Neural crest cell (in vitro differentiated cells): ENCODE measurements around the gene AP5Z1. TPM values are rescaled to one million over a fixed set of nuclear protein-coding genes. Genes with fewer than 3 reads are reported as not detected.
A peak's percentile ranks its signal among the peaks of the same experiment; 100 is the strongest.
"Not testable (repeated sequence)": the region's sequence is repeated elsewhere in the genome, so short reads cannot be mapped to it uniquely, and the experiment has no call there.

ENCODE experiments used
- DNase-seq: peaks from one replicate; pipeline ENCODE4 v3.0.0; 2021; ENCODE audit warnings: low read depth, mixed read lengths, low spot score
- H3K27ac Mint-ChIP-seq: one replicate; pipeline ENCODE4 v1.8.0; 2021; ENCODE audit warnings: mild to moderate bottlenecking, mixed read lengths; ENCODE audit not compliant: unreplicated experiment
- H3K27me3 Mint-ChIP-seq: 2 replicates; pipeline ENCODE4 v1.8.0; 2021; ENCODE audit warnings: low read depth, mild to moderate bottlenecking, mixed read lengths
- H3K36me3 Mint-ChIP-seq: 2 replicates; pipeline ENCODE4 v1.8.0; 2021; ENCODE audit warnings: low read depth, mild to moderate bottlenecking, mixed read lengths
- H3K4me1 Mint-ChIP-seq: 2 replicates; pipeline ENCODE4 v1.8.0; 2021; ENCODE audit warnings: mixed read lengths
- H3K4me3 Mint-ChIP-seq: one replicate; pipeline ENCODE4 v1.8.0; 2021; ENCODE audit warnings: mild to moderate bottlenecking, mixed read lengths
- H3K9me3 Mint-ChIP-seq: 2 replicates; pipeline ENCODE4 v1.8.0; 2021; ENCODE audit warnings: mixed read lengths
- total RNA-seq: library from RNA; stranded (reverse); gene quantifications from 2 replicates; pipeline ENCODE4 v1.2.1, GENCODE V29; 2021
- TF ChIP-seq, protein P1 (sequence below): fragments of 200-600 bp; sonication (generic); conservative IDR thresholded peaks from 2 replicates; pipeline ENCODE4 v1.5.0; 2021; ENCODE audit warnings: antibody characterized with exemption, mild to moderate bottlenecking

The AP5Z1 gene
- total RNA-seq, 1 donor from 2014 or later, result 37.6 TPM

DNA sequence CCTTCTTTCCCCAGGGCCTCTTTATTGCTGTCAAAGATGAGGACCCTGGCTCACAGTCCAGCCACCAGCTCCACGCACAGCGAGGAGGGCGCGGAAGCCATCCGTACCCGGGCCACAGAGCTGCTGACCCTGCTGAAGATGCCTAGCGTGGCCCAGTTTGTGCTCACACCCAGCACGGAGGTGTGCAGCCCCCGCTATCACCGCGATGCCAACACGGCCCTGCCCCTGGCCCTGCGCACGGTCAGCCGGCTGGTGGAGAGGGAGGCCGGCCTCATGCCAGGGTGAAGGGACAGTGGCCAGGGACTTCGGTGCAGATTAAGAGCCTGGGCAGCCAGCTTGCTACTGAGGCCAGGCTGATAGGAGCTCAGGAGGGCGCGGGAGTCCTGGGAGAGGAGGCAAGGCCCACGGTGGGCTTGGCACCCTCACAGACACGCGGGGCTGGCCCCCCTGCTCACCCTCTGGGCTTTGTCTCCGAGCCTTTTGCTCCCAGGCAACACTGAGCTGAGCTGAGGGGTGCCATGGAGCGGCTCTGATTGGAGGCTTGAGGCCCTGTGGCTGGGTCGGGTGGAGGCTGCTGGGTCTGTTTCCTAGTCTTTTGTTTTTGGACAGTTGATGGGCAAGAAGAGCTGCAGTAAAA is 15.8 kb downstream of the AP5Z1 start:
- Mint-ChIP-seq H3K27me3 (no peaks in the 10 kb centered on the region), H3K36me3 (peaks cover 2% of the 10 kb centered on the region), H3K4me3 (no peak overlapping the region), H3K4me1 (peaks cover 8% of the 10 kb centered on the region), H3K27ac (no peak overlapping the region), H3K9me3 (no peaks in the 10 kb centered on the region)
- no peak for DNase-seq
- TF ChIP-seq, protein P1, sequence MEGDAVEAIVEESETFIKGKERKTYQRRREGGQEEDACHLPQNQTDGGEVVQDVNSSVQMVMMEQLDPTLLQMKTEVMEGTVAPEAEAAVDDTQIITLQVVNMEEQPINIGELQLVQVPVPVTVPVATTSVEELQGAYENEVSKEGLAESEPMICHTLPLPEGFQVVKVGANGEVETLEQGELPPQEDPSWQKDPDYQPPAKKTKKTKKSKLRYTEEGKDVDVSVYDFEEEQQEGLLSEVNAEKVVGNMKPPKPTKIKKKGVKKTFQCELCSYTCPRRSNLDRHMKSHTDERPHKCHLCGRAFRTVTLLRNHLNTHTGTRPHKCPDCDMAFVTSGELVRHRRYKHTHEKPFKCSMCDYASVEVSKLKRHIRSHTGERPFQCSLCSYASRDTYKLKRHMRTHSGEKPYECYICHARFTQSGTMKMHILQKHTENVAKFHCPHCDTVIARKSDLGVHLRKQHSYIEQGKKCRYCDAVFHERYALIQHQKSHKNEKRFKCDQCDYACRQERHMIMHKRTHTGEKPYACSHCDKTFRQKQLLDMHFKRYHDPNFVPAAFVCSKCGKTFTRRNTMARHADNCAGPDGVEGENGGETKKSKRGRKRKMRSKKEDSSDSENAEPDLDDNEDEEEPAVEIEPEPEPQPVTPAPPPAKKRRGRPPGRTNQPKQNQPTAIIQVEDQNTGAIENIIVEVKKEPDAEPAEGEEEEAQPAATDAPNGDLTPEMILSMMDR, result no peak

DNA sequence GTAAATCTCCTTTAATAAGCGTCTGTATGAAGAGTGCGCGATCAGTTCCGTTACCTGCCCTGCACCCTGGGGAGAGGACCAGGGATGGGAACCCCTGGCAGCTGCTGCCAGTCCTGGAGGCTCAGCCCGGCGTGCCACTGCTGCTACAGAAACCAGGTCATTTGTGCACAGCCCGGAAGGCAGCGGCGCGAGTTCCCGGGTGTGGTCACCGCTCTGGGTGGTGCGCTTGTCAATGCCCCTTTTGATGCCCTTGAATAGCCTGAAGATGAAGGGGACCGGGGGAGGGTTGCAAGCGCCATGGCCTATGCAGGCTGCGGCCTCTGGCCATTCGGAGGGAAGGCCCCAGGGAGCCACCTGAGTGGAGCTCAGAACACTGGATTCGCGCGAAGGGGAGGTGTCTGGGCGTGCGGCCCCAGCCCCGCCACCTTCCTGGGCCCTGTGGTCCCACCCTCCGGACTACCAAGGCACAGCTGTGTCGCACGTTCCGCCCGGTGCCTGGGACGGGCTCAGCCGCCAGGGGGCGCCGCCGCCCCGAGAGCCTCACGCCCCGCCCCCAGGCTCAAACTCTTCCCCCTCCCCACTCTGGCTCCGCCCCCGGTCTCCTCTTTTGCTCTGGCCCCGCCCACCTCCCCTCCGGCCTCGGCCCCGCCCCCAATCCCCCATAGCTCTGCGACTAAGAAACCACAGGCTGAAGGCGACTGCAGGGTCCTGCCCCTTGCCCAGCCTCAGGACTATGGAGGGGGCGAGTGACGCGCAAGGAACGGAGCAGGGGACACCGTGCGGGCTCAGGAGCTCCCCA is 16.5 kb downstream of the AP5Z1 start:
- H3K4me3 Mint-ChIP-seq, result no peak overlapping the region
- H3K9me3 Mint-ChIP-seq, result no peaks in the 10 kb centered on the region
- H3K27me3 Mint-ChIP-seq, result no peaks in the 10 kb centered on the region
- peaks cover 2% of the 10 kb centered on the region for H3K36me3 Mint-ChIP-seq
- H3K27ac Mint-ChIP-seq, result no peak overlapping the region
- DNase-seq, result peak; percentile 79
- peaks cover 8% of the 10 kb centered on the region for H3K4me1 Mint-ChIP-seq
- TF ChIP-seq, protein P1, result peak; percentile 64

DNA sequence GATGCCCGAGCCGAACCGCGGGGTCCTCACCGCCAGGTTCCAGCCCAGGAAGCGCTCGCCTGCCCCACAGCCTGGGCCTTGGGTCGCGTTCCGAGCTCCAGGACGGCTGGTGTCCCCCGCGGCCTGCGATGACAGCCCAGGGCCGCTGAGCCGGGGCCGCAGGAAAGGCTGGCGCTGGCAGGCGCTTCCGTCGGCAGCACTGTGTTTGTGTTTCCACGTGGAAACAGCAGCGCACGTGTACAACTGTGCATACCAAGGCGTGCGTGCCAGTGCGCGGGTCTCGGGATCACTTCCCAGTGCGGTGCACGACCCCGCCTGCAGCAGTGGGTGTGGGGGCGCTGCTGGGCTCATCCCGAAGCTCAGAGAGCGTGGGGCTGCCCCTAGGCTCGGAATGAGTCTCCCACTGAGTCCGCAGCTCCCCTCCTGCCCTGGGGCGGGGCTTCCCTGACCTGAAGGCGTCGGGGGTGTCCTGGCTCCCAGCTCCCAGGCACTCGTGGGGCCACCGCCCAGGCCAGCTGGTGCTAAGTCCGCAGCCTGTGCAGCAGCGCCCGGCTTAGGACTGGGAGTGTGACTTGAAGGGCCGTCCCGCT is 17.2 kb downstream of the AP5Z1 start:
- Mint-ChIP-seq H3K27ac (no peak overlapping the region), H3K4me1 (peaks cover 8% of the 10 kb centered on the region), H3K36me3 (peaks cover 2% of the 10 kb centered on the region), H3K4me3 (no peak overlapping the region), H3K27me3 (no peaks in the 10 kb centered on the region), H3K9me3 (no peaks in the 10 kb centered on the region)
- TF ChIP-seq, protein P1, result no peak
- peak; percentile 16 for DNase-seq

DNA sequence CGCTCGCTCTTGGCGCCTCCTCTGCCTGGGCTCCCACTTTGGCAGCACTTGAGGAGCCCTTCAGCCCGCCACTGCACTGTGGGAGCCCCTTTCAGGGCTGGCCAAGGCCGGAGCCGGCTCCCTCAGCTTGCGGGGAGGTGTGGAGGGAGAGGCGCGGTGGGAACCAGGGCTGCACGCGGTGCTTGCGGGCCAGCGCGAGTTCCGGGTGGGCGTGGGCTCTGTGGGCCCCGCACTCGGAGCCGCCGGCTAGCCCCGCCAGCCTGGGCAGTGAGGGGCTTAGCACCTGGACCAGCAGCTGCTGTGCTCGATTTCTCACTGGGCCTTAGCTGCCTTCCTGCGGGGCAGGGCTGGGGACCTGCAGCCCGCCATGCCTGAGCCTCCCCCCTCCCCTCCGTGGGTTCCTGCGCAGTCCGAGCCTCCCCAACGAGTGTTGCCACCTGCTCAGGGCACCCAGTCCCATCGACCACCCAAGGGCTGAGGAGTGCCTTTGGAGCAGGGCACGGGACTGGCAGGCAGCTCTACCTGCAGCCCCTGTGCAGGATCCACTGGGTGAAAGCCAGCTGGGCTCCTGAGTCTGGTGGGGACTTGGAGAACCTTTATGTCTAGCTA is 18.1 kb downstream of the AP5Z1 start:
- not testable (repeated sequence) for H3K9me3 Mint-ChIP-seq, H3K36me3 Mint-ChIP-seq, DNase-seq, H3K4me3 Mint-ChIP-seq, H3K4me1 Mint-ChIP-seq, H3K27ac Mint-ChIP-seq, H3K27me3 Mint-ChIP-seq

DNA sequence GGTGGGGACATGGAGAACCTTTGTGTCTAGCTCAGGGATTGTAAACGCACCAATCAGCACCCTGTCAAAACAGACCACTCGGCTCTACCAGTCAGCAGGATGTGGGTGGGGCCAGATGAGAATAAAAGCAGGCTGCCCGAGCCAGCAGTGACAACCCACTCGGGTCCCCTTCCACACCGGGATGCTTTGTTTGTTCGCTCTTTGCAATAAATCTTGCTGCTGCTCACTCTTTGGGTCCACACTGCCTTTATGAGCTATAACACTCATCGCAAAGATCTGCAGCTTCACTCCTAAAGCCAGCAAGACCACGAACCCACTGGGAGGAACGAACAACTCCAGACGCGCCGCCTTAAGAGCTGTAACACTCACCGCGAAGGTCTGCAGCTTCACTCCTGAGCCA is 18.7 kb downstream of the AP5Z1 start:
- not testable (repeated sequence) for H3K27ac Mint-ChIP-seq, DNase-seq, H3K4me3 Mint-ChIP-seq, H3K27me3 Mint-ChIP-seq, H3K4me1 Mint-ChIP-seq, H3K36me3 Mint-ChIP-seq, H3K9me3 Mint-ChIP-seq

DNA sequence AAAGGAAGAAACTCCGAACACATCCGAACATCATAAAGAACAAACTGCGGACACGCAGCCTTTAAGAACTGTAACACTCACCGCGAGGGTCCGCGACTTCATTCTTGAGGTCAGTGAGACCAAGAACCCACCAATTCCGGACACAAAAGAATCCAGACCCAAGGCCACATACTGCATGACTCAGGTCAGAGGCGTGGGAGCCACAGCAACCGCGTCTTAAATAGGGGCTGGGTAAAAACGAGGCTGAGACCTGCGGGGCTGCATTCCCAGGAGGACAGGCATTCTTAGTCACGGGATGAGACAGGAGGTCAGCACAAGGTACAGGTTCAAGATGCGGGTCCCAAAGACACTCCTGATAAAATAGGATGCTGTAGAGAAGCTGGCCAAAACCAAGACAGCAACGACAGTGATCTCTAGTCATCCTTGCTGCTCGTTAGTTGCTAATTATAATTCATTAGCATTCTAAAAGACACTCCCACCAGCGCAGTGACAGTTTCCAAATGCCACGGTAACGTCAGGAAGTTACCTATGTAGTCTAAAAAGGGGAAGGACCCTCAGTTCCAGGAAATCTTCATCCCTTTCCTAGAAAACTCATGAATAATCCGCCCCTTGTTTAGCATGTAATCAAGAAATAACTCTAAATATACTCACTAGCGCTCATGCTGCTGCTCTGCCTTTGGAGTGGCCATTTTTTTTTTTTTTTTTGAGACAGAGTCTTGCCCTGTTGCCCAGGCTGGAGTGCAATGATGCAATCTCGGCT is 19.3 kb downstream of the AP5Z1 start:
- no peak overlapping the region for H3K4me3 Mint-ChIP-seq
- H3K27me3 Mint-ChIP-seq, result no peaks in the 10 kb centered on the region
- no peak overlapping the region for H3K27ac Mint-ChIP-seq
- no peak for DNase-seq
- peaks cover 8% of the 10 kb centered on the region for H3K4me1 Mint-ChIP-seq
- TF ChIP-seq, protein P1, result no peak
- H3K9me3 Mint-ChIP-seq, result no peaks in the 10 kb centered on the region
- peaks cover 2% of the 10 kb centered on the region for H3K36me3 Mint-ChIP-seq
